WTC11 (cell line): Measurements from ENCODE around the gene TCAP. TPM values are rescaled to one million over a fixed set of nuclear protein-coding genes. Genes with fewer than 3 reads are reported as not detected.

Source experiments
- ATAC-seq: fragments of 200-7000 bp; cut with Tn5 transposase; 2 replicates; pipeline ENCODE4 v1.10.0; 2021; ENCODE audit warnings: mild to moderate bottlenecking, moderate library complexity
- CTCF ChIA-PET: fragments of 300-600 bp; sonication (Branson Sonifier 250); formaldehyde crosslinking; loops from one replicate; lab custom pipeline; 2021; ENCODE audit warnings: antibody characterized with exemption; lab: Charles Lee
- POLR2A ChIA-PET: fragments of 350-600 bp; sonication (Branson Sonifier 250); formaldehyde crosslinking; loops from one replicate; lab custom pipeline; 2021; ENCODE audit warnings: antibody characterized with exemption; lab: Charles Lee
- DNase-seq: peaks from one replicate; pipeline ENCODE4 v3.0.0; 2021; ENCODE audit warnings: low spot score
- H3K27ac Mint-ChIP-seq: 2 replicates; pipeline ENCODE4 v1.8.0; 2021; ENCODE audit warnings: mixed read lengths
- H3K27me3 Mint-ChIP-seq: 2 replicates; pipeline ENCODE4 v1.8.0; 2021; ENCODE audit warnings: low read depth, mild to moderate bottlenecking, moderate library complexity, mixed read lengths
- H3K36me3 Mint-ChIP-seq: 2 replicates; pipeline ENCODE4 v1.8.0; 2021; ENCODE audit warnings: mixed read lengths
- H3K4me1 Mint-ChIP-seq: 2 replicates; pipeline ENCODE4 v1.8.0; 2022; ENCODE audit warnings: mixed read lengths
- H3K4me3 Mint-ChIP-seq: 2 replicates; pipeline ENCODE4 v1.8.0; 2021; ENCODE audit warnings: mild to moderate bottlenecking, moderate library complexity, mixed read lengths
- H3K9me3 Mint-ChIP-seq: 2 replicates; pipeline ENCODE4 v1.8.0; 2021; ENCODE audit warnings: mixed read lengths
- ELF4 ChIP-seq: sonication (generic); formaldehyde crosslinking; IDR thresholded peaks from 2 replicates; pipeline ENCODE4 v1.8.1; 2022; ENCODE audit warnings: low read depth, mild to moderate bottlenecking, moderate library complexity, missing genetic modification reagents
- JUN ChIP-seq: sonication (generic); formaldehyde crosslinking; IDR thresholded peaks from 2 replicates; pipeline ENCODE4 v1.8.0; 2023; ENCODE audit warnings: mild to moderate bottlenecking, missing genetic modification reagents
- MXD4 ChIP-seq: fragments of 250-450 bp; sonication (Bioruptor Pico); IDR thresholded peaks from 2 replicates; pipeline ENCODE4 v1.8.0; 2021; ENCODE audit warnings: mild to moderate bottlenecking, moderate library complexity, borderline replicate concordance
- NR3C1 ChIP-seq: sonication (generic); formaldehyde crosslinking; conservative IDR thresholded peaks from 2 replicates; pipeline ENCODE4 v1.8.1; 2023; ENCODE audit warnings: low read depth, mild to moderate bottlenecking, missing genetic modification reagents
- PRRX2 ChIP-seq: fragments of 250-450 bp; sonication (Bioruptor Pico); IDR thresholded peaks from 2 replicates; pipeline ENCODE4 v1.8.0; 2021; ENCODE audit warnings: mild to moderate bottlenecking
- TP53 ChIP-seq: sonication (generic); formaldehyde crosslinking; IDR thresholded peaks from 2 replicates; pipeline ENCODE4 v1.8.1; 2023; ENCODE audit warnings: mild to moderate bottlenecking, missing genetic modification reagents
- total RNA-seq: library from RNA; stranded (reverse); gene quantifications from 3 replicates; pipeline ENCODE4 v1.2.3, GENCODE V29; 2021
- TF ChIP-seq, protein P1 (sequence below): sonication (generic); formaldehyde crosslinking; IDR thresholded peaks from 2 replicates; pipeline ENCODE4 v1.8.0; 2022; ENCODE audit warnings: mild to moderate bottlenecking, missing genetic modification reagents
- TF ChIP-seq, protein P2 (sequence below): sonication (generic); formaldehyde crosslinking; IDR thresholded peaks from 2 replicates; pipeline ENCODE4 v1.8.0; 2022; ENCODE audit warnings: mild to moderate bottlenecking, missing genetic modification reagents
- TF ChIP-seq, protein P3 (sequence below): sonication (generic); formaldehyde crosslinking; IDR thresholded peaks from 2 replicates; pipeline ENCODE4 v1.8.1; 2023; ENCODE audit warnings: mild to moderate bottlenecking, missing genetic modification reagents, moderate library complexity
- TF ChIP-seq, protein P4 (sequence below): fragments of 250-450 bp; sonication (Bioruptor Pico); IDR thresholded peaks from 2 replicates; pipeline ENCODE4 v2.1.2; 2022; ENCODE audit warnings: mild to moderate bottlenecking, moderate library complexity
- TF ChIP-seq, protein P5 (sequence below): sonication (generic); formaldehyde crosslinking; conservative IDR thresholded peaks from 2 replicates; pipeline ENCODE4 v1.8.1; 2022; ENCODE audit warnings: mild to moderate bottlenecking, missing genetic modification reagents
- TF ChIP-seq, protein P6 (sequence below): sonication (generic); formaldehyde crosslinking; IDR thresholded peaks from 2 replicates; pipeline ENCODE4 v1.8.0; 2022; ENCODE audit warnings: mild to moderate bottlenecking, missing genetic modification reagents
- TF ChIP-seq, protein P7 (sequence below): fragments of 250-450 bp; sonication (Bioruptor Pico); IDR thresholded peaks from 2 replicates; pipeline ENCODE4 v1.9.0; 2021; ENCODE audit warnings: mild to moderate bottlenecking, borderline replicate concordance

TCAP gene
- total RNA-seq, 1 experiment from 2014 or later, result 2.9 TPM

DNA sequence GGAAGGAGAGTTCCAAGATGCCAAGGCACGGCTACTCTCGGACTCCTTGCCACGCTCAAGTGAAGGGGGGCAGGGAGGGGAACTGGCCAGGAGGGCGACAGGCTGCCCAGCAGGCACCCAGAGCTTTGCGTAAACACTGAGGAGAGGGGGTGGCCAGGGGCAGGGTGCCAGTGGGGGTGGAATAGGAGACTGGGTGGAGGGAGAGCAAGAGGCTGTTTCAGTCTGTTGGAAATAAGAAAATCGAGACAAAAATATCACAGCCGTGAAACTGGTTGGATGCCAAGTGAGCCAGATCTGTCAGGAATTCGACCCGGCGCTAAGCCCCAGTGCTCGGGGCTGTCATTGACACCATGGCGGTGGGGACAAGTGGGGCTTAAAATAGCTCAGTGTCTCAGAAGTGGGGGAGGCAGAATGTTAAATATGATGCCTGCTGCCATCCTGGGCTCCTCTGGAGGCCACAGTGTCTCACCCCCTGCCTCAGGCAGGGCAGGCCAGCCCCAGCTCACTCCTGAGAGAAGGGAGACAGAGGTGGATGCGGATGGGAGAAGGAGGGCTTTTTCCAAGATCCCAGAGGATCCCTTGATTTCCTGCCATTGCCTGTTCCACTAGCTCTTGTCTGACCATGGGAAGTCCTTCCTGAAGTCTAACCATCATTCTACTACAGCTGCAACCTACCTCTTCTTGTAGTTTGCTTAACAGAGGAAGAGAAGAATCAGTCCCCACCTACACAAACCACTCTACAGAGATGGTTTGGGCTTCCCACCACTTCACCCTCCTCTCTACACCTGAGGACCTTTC lies 12.6 kb downstream of the TCAP start:
- DNase-seq, result no peak
- Mint-ChIP-seq H3K4me3 (no peak overlapping the region), H3K9me3 (no peaks in the 10 kb centered on the region)
- ATAC-seq, result no peak
- TF ChIP-seq, protein P1, sequence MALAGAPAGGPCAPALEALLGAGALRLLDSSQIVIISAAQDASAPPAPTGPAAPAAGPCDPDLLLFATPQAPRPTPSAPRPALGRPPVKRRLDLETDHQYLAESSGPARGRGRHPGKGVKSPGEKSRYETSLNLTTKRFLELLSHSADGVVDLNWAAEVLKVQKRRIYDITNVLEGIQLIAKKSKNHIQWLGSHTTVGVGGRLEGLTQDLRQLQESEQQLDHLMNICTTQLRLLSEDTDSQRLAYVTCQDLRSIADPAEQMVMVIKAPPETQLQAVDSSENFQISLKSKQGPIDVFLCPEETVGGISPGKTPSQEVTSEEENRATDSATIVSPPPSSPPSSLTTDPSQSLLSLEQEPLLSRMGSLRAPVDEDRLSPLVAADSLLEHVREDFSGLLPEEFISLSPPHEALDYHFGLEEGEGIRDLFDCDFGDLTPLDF, result no peak
- TF ChIP-seq ELF4 (CRISPR knock-in tag) (no peak), JUN (CRISPR knock-in tag) (no peak), NR3C1 (CRISPR knock-in tag) (no peak), PRRX2 (CRISPR knock-in tag) (no peak), MXD4 (CRISPR knock-in tag) (no peak), TP53 (no peak)
- TF ChIP-seq, protein P2, sequence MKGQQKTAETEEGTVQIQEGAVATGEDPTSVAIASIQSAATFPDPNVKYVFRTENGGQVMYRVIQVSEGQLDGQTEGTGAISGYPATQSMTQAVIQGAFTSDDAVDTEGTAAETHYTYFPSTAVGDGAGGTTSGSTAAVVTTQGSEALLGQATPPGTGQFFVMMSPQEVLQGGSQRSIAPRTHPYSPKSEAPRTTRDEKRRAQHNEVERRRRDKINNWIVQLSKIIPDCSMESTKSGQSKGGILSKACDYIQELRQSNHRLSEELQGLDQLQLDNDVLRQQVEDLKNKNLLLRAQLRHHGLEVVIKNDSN, result no peak
- TF ChIP-seq, protein P3, sequence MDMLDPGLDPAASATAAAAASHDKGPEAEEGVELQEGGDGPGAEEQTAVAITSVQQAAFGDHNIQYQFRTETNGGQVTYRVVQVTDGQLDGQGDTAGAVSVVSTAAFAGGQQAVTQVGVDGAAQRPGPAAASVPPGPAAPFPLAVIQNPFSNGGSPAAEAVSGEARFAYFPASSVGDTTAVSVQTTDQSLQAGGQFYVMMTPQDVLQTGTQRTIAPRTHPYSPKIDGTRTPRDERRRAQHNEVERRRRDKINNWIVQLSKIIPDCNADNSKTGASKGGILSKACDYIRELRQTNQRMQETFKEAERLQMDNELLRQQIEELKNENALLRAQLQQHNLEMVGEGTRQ, result no peak
- TF ChIP-seq, protein P4, sequence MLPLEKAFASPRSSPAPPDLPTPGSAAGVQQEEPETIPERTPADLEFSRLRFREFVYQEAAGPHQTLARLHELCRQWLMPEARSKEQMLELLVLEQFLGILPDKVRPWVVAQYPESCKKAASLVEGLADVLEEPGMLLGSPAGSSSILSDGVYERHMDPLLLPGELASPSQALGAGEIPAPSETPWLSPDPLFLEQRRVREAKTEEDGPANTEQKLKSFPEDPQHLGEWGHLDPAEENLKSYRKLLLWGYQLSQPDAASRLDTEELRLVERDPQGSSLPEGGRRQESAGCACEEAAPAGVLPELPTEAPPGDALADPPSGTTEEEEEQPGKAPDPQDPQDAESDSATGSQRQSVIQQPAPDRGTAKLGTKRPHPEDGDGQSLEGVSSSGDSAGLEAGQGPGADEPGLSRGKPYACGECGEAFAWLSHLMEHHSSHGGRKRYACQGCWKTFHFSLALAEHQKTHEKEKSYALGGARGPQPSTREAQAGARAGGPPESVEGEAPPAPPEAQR (CRISPR knock-in tag), result no peak
- TF ChIP-seq, protein P5, sequence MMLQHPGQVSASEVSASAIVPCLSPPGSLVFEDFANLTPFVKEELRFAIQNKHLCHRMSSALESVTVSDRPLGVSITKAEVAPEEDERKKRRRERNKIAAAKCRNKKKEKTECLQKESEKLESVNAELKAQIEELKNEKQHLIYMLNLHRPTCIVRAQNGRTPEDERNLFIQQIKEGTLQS (CRISPR knock-in tag), result no peak
- TF ChIP-seq, protein P6, sequence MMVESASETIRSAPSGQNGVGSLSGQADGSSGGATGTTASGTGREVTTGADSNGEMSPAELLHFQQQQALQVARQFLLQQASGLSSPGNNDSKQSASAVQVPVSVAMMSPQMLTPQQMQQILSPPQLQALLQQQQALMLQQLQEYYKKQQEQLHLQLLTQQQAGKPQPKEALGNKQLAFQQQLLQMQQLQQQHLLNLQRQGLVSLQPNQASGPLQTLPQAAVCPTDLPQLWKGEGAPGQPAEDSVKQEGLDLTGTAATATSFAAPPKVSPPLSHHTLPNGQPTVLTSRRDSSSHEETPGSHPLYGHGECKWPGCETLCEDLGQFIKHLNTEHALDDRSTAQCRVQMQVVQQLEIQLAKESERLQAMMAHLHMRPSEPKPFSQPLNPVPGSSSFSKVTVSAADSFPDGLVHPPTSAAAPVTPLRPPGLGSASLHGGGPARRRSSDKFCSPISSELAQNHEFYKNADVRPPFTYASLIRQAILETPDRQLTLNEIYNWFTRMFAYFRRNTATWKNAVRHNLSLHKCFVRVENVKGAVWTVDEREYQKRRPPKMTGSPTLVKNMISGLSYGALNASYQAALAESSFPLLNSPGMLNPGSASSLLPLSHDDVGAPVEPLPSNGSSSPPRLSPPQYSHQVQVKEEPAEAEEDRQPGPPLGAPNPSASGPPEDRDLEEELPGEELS, result no peak
- TF ChIP-seq, protein P7, sequence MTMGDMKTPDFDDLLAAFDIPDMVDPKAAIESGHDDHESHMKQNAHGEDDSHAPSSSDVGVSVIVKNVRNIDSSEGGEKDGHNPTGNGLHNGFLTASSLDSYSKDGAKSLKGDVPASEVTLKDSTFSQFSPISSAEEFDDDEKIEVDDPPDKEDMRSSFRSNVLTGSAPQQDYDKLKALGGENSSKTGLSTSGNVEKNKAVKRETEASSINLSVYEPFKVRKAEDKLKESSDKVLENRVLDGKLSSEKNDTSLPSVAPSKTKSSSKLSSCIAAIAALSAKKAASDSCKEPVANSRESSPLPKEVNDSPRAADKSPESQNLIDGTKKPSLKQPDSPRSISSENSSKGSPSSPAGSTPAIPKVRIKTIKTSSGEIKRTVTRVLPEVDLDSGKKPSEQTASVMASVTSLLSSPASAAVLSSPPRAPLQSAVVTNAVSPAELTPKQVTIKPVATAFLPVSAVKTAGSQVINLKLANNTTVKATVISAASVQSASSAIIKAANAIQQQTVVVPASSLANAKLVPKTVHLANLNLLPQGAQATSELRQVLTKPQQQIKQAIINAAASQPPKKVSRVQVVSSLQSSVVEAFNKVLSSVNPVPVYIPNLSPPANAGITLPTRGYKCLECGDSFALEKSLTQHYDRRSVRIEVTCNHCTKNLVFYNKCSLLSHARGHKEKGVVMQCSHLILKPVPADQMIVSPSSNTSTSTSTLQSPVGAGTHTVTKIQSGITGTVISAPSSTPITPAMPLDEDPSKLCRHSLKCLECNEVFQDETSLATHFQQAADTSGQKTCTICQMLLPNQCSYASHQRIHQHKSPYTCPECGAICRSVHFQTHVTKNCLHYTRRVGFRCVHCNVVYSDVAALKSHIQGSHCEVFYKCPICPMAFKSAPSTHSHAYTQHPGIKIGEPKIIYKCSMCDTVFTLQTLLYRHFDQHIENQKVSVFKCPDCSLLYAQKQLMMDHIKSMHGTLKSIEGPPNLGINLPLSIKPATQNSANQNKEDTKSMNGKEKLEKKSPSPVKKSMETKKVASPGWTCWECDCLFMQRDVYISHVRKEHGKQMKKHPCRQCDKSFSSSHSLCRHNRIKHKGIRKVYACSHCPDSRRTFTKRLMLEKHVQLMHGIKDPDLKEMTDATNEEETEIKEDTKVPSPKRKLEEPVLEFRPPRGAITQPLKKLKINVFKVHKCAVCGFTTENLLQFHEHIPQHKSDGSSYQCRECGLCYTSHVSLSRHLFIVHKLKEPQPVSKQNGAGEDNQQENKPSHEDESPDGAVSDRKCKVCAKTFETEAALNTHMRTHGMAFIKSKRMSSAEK (CRISPR knock-in tag), result no peak
- TF ChIP-seq, all 79 proteins: peak for 0
- Mint-ChIP-seq H3K27ac (no peak overlapping the region), H3K4me1 (peaks cover 22% of the 10 kb centered on the region), H3K27me3 (no peaks in the 10 kb centered on the region), H3K36me3 (peaks cover 5% of the 10 kb centered on the region; the same call in 1 of the 2 replicates)
- ChIA-PET POLR2A (no interaction called here), CTCF (interaction anchor here (1.0 to 2.9 kb wide), 7 partner anchors 11 to 102 kb away, joined by 3 to 24 read pairs (median 6); partner anchors contain the start of genes PNMT and TCAP)
